Measurements from ENCODE around the gene PLEKHG2.
"Not testable (repeated sequence)": the region's sequence is repeated elsewhere in the genome, so short reads cannot be mapped to it uniquely, and the experiment has no call there.

PLEKHG2 gene, protein sequence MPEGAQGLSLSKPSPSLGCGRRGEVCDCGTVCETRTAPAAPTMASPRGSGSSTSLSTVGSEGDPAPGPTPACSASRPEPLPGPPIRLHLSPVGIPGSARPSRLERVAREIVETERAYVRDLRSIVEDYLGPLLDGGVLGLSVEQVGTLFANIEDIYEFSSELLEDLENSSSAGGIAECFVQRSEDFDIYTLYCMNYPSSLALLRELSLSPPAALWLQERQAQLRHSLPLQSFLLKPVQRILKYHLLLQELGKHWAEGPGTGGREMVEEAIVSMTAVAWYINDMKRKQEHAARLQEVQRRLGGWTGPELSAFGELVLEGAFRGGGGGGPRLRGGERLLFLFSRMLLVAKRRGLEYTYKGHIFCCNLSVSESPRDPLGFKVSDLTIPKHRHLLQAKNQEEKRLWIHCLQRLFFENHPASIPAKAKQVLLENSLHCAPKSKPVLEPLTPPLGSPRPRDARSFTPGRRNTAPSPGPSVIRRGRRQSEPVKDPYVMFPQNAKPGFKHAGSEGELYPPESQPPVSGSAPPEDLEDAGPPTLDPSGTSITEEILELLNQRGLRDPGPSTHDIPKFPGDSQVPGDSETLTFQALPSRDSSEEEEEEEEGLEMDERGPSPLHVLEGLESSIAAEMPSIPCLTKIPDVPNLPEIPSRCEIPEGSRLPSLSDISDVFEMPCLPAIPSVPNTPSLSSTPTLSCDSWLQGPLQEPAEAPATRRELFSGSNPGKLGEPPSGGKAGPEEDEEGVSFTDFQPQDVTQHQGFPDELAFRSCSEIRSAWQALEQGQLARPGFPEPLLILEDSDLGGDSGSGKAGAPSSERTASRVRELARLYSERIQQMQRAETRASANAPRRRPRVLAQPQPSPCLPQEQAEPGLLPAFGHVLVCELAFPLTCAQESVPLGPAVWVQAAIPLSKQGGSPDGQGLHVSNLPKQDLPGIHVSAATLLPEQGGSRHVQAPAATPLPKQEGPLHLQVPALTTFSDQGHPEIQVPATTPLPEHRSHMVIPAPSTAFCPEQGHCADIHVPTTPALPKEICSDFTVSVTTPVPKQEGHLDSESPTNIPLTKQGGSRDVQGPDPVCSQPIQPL (N-terminal part only)

DNA sequence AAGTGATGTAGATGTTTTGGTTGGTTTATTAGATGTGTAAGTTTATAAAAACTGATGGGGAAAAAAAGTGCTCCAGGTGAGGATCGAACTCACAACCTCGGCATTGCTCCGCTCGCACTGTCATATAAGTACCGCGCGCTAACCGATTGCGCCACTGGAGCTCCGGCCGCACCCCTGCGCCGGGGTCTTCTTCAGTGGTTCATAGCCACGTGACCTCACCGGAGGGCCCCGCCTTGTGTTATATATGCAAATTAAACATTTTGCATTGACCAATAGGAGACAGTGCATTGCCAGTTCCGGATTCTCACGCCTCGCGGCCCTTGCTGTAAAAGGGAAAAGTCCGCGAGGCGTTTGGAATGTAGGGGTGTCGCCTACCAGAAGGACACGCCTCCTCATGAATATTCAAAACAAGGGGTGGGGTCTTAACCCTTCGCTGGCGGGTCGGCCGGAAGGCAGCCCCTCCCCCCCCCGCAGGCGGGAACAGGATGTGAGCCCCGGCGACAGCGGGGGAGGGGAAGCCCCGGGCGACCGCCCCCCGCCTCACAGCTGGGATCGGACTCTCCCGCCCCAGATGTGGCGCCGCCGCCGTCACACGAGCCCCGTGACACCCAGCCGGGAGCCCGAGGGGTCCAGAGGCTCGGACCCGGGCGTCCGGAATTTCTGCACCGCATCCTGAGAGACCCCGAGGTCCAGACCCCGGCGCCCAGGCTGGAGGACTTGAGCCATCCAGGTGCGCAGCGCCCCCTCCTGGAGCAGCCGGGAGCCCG, at the start of gene PLEKHG2:
TSS of gene PLEKHG2 (plus strand) at position 570 of the 767 bp plus-strand sequence. CDS start 1,418 bp downstream, outside the sequence.
- peak; percentile 100 for DNase-seq

DNA sequence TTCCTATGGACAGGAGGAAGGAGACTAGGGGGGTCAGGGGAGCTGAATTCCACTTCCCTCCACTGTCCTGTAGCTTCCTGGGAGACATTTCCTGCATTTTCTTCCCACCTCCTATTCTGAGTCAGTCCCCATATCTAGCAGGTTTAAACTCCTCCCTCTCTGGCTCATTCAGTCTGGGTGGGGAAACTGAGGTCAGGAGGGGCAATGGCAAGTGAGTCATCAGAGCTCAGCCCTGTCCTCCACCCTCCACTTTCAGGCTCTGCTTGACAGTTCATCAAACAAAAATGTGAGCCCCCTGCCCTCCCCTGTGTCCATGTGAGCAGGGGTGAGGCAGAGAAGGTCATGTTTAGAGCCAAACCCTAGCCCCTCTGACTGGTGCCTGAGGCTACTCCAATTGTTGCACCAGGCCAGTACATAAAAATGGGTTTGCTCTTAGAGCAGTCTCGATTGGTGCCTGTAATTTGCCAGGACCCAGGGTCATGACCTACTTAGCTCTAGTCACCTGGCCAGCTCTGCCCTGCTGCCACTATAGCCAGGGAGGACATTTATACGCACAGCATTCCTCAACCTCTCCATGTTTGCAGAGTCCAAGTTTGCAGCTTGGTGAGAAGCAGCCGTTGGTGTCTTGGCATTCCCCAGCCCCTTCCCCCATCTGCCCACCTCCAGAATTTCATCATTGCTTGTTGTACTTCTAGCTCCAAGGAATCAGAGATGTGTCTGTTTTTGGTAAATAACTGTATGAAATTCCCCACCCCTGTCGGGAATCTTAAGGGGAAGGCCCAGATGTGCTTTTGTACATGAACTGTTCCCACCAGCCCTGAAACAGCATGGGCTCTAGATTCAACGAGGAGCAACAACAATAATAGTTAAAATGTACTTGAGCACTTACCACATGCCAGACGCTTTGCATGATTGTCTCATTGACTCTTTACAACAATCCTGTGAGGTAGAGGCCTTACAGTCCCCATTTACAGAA, 49.5 kb upstream of the PLEKHG2 start:
- DNase-seq, result peak; percentile 89

DNA sequence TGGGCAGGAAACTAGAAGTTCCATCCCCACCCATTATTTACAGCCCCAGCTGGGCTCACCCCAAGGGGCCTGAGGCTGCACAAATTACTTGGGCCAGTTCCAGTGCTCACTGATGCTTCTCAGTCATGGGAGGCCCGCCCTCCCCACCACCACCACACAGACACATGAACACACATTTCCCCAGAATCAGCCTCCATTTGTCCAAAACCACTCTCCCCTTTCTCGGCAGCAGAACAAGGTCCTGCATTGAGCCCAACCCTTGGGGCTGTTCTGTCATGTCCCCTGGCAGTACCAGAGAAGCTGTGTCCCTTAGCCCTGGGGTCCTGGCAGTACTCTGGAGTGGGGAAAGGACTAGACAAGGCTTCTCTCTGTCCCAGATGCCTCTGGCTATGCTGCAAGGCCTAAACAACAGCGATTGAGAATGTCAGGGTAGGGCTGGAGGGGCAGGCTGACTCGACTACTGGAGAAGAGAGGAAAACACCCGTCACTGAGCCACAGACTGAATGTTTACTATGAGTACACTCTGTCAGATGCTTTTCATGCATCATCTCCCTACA, 48.5 kb upstream of the PLEKHG2 start:
- peak; percentile 62 for DNase-seq

DNA sequence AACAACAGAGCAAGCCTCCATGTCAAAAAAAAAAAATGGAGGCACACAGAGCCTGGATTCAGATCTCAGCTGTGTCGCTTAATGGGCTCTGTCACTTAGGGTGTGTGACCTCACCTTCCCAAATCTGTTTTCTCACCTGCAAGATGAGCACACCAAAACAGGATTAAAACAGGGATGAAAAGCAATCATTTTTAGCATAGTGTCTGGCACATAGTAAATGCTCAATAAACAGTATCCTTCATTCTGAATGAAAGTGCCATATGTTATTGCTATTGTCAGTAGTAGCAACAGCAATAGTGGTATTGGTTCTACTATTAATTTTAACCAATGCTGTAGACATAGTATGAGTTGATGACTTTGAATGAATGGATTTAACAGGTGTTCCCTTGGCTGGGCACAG, 46.9 kb upstream of the PLEKHG2 start:
- no peak for DNase-seq

DNA sequence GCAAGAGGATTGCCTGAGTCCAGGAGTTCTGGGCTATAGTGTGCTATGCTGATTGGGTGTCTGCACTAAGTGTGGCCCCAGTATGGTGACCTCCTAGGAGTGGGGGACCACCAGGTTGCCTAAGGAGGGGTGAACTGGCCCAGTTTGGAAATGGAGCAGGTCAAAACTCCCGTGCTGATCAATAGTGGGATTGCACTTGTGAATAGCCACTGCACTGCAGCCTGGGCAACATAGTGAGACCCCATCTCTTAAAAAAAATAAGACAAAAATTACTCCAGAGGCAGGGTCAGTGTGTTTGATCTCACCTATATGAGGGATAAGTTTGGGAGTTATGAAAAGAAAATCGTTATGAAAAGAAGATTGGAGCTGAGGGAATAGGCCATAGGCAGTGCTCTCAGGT, 43.3 kb upstream of the PLEKHG2 start:
- no peak for DNase-seq

DNA sequence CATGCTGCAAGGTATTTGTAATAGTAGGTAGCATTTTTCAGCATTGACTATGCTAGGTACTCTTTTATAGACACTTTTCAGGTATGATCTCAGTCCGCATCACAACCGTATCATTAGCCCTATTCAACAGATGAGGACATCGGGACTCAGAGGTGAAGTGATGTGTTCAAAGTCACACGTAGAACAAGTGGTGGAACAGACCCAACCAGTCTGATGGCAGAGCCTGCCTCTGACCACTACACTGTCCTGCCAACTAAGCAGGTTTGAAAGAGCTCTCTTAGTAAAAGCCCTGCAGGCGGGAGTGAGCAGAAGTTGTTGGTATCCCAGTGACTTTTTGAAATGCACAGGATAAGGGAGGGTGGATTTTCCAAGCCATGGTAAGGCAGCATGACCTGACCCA, 41.7 kb upstream of the PLEKHG2 start:
- DNase-seq, result no peak

DNA sequence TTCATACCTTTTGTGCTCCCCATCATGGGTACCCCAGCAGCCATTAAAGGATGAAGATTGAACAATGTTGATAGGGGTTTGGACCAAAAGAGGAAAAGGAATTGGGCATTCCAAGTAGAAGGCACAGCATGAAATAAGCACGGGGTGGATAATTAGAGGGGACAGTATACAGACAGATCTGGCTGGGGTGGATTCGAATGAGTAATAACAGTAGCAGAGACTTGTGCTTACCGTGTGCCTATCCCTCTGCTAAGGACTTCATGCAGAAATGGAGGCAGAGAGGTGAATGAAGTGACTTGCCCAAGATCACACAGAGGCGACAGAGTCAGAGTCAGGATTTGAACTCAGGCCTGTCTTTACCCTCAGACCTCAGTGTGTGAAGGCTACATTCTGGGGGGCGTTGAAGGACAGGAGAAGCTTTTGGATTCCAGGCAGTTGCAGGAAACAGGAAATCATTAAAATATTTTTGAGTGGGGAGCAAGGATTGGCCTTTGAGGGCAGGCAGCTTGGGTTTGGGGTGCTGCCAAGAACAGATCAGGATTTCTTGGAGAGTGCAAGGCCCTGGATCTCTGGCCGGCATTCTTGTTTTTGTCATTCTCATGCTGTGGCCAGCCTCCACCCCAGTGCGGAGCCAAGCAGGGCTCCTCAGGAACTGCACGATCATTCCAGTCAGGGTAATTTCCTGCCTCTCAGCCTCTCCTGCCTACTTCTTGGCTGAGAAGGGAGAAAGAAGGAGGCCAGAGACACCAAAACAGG, 40.2 kb upstream of the PLEKHG2 start:
- DNase-seq, result peak; percentile 95

DNA sequence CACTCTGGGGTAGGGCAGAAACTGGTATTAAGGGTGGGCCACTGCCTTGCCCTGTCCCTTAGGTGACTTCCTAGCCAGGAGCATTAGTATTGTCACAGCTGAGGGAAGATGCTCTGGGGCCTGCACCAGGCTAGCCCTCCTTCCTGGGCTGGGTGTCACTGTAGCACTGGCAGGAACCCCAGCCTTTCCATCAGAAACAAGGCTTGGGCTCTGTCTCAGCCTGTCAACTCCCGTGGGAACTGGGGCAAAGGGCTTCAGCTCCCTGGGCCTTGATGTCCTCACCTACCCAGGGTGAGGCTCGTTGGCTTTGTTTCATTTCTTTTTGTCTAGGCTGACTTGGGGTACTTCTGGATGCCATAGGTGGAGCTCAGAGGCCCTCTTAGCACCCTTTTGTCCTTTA, 39.5 kb upstream of the PLEKHG2 start:
- no peak for DNase-seq

DNA sequence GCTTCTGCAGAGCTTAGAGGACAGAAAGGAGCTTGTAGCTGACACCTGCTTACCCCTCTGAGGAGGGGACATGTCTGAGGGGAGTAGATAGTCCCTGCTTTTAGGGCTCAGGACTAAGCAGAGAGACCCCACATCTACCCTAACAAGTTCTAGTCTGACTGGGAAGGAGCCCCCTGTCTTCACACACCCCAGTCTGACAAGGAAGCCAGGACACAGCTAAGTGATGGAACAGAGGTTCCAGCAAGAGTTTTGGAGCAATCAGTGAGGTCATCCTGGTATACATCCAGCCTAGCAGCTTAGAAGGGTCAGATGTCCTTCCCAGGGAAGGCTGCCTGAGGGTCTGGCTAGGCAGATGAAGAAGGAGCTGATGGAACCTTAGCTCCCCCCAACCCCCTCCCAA, 36.5 kb upstream of the PLEKHG2 start:
- no peak for DNase-seq

DNA sequence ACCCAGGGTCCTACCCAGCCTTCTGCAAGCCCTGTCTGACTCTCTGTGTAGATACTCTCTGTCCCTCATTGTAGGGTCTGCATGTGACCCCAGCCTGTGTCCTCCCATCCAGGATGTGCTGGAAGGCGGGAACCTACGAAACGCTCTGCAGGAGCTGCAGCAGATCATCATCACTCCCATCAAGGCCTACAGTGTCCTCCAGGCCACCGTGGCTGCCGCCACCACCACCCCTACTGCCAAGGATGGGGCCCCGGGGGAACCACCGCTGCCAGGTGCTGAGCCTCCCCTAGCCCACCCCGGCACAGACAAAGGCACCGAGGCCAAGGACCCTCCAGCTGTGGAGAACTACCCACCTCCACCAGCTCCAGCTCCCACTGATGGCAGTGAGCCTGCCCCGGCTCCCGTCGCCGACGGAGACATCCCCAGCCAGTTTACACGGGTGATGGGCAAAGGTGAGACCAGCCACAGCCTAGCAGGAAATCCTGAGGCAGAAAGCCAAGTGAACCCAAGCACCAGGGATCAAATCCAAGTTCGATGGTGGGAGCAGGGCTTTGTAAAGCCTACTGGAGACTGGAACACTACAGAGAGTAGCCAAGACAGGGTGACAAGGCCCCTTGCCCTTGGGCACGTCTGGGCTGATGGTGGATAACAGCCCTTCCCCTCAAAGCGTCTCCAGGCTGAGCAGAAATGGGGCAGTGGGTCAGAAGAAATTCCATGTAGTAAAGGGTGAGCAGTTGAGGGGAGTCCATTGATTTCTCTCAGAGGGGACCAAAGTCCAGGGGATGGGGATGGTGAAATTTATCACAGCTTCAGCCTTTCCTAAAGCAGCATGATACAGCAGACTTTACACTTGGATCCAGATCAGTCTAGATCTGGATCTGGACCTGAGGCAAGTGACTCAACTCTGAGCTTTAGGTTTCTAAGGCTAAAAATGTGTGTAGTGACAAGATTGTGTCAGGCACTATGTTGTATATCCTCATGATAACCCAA, 34.8 kb upstream of the PLEKHG2 start:
- DNase-seq, result no peak

DNA sequence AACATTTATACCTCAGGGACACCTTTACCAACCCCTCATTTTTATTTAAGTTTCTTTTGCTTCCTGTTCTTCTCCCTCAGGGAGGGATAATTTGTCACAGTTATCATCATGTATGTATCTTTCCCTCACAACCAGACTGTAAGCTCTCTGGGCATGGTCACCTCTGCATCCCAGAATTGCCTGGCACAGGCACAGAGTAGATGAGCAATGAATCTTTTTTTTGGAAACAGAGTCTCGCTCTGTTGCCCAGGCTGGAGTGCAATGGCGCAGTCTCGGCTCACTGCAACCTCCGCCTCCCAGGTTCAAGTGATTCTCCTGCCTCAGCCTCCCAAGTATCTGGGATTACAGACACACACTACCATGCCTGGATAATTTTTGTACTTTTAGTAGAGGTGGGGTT, 33.1 kb upstream of the PLEKHG2 start:
- not testable (repeated sequence) for DNase-seq

DNA sequence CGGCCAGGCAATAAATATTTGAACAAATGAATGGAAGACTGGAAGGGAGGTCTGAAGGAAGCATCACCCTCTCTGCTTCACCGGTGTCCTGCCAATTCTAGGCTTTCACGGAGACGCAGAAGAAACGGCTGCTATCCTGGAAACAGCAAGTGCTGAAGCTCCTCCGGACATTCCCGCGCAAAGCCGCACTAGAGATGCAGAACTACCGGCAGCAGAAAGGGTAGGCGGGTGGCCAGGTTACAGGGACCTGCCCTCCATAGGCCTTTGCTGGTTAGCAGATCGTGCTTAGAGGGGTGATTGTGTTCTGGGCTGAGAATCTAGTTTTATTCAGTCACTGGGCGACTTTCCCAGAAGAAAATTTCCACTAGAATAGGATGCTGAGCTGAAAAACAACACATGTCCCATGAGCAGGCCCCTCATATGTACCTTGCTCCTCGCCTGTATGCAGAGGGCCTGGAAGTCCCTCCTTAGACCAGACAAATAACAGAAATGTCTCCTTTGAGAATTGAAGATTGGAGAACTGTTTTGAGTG, 32.5 kb upstream of the PLEKHG2 start:
- no peak for DNase-seq

DNA sequence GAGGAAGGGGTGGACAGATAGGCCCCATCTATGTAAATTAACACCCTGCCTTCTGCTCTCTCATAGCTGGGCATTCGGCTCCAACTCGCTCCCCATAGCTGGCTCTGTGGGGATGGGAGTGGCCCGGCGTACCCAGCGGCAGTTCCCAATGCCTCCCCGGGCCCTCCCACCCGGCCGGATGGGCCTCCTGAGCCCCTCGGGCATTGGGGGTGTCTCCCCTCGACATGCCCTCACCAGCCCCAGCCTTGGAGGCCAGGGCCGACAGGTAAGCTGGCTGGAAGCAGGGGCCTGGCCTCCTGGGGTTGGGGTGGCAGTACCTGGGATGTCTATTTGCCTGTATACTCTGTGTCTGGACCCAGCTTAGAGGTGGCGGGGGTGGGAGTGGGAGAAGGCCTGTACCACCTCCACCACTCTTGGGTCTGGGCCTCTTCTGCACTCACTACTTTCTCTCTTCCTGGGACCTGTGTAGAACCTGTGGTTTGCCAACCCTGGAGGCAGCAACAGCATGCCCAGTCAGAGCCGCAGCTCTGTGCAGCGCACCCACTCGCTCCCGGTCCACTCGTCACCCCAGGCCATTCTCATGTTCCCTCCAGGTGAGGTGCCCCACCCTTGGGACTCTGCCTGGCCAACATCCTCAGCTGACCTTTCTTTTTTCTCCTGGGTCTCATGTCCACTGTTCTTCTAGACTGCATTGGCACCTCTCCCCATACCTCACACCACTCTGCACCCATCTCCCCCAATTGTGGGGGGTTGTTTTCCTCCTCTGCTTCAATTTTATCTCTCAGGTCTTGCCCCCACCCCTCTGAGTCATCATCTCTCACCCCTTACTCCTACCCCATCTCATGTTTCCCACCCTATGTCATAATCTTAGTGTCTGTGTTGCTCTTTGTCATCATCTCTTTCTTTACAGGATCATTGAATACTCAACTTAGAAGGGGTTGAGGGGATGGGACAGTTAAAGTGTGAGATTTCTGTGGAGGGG, 31.7 kb upstream of the PLEKHG2 start:
- DNase-seq, result no peak

DNA sequence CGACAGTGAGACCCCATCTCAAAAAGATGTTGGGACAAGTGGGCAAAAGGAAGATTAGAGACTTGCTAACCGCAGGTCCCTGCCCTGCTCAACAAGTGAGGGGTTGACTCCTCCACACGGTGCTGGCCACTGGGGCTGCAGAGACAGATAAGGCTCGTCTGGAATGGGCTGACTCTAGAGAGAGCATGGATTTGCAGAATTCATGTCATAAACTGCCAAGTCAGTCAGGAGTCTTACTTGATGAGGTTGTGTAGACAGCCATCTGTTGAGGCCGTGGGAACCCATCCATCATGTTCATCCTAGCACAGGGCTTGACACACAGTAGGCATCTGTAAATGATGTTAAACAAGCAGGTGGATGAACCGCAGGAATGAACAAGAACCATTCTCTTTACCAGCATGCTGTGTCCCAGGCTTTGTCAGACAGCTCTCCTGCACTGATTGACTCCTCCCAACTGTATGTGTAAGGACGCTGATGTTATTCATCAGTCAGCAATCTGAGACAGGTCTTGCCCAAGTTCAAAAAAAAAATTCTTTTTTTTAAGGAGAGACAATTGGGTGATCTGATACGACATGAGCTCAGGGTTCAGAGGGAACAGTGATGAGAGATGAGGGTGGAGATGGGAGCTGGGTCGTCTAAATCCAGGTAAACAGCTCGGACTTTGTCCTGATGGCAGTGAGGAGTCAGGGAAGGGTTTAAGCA, 30.4 kb upstream of the PLEKHG2 start:
- DNase-seq, result no peak

DNA sequence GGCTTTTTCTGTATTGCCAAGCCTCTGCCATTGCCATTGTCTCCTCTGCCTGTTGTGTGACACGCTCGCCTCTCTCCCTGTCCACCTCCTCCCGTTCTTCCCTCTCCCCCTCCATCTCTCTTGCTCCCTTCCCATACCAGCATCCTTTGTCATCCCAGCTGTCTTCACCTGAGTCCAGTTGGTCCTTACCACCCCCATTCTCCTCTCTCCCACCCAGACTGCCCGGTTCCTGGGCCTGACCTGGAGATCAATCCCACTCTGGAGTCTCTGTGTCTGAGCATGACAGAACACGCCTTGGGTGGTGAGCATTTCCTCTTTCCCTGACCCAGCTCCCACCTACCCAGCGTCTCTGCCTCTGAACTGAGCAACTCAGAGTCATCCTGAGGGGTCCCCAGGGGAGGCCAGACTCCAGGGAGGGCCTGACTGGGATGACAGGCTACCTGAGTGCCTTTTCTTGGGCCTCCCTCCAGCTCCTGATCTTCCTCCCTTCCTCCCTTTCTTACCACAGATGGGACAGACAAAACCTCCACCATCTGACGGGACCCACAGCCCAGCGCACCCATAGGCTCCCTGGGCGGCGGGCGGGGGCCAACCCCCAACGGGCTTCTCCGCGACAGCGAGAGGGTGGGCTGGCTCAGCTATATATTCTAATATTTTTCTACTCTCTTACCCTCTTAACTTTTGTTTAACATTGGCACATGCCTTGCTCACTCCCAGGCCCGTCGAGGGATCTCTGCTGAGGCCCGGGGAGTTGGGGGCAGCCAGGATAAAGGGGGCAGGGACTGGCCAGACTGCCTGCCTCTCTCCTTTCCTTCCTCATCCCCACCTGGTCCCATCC, 29.3 kb upstream of the PLEKHG2 start:
- no peak for DNase-seq
